Hematopoietic multipotent progenitor cell treated with erythropoietin and hydrocortisone succinate and interleukin-3 and kit ligand, for 4 days (in vitro differentiated cells): ENCODE measurements around the gene DDI2.

Experiments
- DNase-seq: peaks from one replicate; pipeline ENCODE4 v3.0.0-alpha.2; 2015

The DDI2 gene

DNA sequence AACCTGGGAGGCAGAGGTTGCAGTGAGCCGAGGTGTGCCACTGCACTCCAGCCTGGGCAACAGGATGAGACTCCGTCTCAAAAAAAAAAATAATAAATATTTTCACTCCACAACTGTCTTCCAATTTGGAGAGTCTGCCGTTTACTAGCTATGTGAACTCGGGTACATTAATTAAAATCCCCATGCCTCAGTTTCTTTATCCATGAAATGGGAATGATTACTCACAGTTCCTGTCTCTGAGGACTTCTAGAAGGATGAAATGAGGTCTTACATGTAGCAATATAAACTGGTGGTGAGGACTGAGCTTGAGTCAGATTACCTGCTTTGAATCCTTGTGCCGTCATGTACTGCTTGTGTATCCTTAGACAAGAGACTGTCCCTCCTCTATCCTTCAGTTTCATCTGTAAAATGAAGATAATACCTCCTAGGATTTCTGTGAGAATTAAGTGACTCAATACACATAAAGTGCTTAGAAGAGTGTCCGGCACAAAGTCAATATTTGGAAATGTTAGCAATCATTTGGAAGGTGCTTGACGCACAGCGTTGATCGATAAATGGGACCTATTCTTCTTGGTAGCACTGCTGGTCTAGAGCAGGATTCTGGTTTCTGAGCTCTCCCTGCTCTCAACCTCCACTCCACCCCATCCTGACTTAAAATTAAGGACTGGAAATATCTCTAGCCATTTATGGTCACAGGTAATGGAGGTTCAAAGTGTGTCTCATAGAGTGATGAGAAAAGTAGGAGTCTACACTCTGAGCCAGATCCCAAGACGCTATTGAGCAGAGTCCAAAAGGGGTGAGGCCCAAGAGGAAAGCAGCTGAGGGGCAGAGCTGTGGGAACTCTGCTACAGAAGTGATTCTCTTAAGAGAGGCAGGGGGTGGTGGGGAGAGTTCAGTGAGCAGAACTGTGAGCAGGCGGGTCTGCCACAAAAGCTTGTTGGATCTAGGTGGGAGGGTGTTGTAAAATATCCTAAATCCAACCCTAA is 11.6 kb upstream of the DDI2 start:
- no peak for DNase-seq

DNA sequence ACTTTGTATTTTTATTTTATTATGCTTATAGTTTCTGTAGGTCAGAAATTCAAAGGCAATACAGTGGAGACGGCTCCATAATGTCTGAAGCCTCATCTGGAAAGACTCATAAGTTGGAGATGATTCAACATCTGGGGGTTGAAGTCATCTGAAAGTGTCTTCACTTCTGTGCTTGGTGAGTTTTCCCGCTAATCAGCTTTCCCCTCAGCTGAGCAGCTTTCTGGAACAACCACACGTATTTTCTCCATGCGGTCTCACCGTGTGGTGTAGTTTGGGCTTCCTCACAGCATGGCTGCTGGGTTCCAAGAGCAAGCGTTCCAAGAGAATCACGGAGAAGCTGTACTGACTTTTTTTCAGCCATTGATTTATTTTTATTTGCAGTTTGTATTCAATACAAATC is 7.6 kb upstream of the DDI2 start:
- no peak for DNase-seq

DNA sequence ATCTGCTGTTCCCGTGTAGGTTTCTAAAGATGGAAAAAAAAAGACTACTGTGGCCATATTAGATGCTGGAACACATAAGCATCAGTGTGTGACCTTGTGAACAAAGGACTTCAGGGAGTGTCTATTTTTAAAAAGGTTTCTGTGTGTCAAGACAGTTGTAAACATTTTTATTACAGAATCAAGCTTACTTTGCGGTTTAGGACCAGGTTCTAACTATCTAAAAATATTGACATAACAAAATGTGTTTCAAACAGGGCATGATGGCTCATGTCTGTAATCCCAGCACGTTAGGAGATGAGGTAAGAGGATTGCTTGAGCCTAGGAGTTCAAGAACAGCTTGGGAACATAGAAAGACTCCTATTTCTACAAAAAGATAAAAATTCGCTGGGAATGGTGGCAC is 7.1 kb upstream of the DDI2 start:
- DNase-seq = no peak

DNA sequence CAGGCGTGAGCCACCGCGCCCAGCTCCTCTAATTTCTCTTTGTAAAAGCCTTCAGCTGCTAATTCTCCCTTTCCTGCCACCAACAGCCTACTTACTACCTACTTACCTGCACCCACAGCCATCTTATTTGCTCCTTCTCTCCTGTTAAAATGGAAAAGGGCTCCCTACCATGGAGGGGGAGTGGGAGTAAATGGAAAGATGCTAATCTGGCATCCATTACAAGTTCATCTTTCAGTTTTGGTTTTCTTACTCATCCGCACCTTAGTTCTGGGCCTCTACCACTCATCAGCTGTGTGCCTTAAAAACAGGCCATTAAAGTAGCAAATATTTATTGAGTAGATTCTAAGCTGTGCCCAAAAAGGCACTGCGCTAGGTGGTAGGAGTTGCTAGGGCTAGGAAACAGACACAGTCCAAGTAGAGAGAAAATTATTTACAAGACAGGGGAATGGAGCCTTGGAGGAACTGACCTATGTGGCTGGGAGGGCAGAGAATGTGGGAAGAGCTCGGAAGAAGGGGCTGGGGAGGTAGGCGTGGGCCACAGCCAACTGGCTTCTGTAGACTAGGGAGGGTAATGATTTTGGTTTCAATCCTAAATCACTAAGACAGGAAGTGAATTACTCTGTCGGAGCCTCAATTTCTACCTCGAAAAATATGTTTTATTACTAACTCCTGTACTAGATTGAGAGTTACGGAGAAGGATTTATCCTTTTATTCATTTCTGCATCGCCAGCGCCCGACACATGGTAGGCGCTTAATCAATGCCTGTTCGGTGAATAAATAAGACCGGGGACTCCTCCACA is 685 bp upstream of the DDI2 start:
- DNase-seq = no peak

DNA sequence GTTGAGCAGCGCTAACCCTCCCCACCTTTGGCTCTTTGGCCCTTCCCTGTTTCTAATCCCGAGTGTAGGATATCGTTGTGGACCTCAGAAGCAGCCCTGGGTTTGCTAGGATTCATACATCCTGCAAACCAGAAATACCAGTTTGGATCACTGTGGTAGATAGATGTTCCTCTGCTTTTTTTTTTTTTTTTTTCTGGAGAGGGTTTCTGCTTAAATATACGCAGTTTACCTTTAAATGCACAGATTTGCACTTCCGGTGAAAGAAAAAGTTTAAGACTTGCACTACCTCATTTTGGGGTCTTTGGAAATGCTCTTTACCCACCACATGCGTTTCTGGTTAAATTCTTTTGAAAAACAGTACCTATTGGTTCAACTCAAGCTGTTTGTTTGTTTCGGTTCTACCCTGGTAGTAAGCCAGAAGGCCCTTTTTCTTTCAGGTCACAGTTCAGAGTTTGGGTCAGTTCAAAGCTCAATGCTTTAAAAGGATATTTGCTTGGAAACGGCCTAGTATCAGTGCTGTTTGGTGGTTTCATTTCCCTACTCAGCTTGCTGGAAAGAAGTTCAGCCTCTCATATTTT is 908 bp downstream of the DDI2 start:
- no peak for DNase-seq

DNA sequence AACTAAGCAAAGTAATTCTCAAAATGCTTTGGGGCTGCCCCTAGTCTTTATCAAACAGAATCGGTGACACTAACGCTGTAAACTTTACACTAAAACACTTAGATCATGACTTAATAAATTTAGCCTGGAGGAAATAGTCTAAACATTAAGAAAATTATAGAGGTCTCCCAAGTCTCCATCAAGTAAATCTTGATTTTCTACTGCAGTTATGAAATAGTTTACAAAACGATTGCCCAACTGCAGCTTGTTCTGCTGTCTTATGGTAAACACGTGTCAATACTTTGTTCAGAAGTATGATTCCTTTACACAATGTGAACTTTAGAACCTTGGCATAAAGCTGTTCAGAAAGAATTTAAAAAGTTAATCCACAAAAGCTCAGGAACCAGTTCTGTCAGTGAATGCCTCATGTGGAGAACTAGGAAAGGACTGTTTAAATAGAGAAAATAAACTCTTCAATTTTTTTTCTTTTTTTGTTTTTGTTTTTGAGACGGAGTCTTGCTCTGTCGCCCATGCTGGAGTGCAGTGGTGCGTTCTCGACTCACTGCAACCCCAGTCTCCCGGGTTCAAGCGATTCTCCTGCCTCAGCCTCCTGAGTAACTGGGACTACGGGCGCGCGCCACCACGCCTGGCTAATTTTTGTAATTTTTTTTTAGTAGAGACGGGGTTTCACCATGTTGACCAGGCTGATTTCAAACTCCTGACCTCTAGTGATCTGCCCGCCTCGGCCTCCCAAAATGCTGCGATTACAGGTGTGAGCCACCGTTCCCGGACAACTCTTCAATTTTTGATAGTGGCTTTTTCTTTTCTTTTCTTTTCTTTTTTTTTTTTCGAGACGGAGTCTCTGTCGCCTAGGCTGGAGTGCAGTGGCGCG is 1.6 kb downstream of the DDI2 start:
- DNase-seq = peak; percentile 28

DNA sequence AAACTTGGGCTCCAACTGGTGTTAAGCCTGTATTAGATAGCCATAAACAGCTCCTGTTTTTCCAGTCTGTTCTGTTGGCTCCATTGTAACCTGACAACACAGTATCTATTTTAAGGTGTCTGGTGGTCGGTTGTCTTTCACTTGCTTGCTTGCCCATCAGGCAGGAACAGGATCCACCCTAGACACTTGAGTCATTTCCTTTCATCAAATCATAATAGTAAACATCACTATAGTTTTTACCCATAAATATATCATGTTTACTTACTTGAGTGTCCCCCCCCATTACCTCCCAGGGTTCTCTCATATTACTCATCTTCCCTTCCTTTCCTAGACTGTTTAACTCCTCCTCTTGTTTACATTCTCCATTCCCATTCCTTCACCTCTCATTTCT is 2.9 kb downstream of the DDI2 start:
- DNase-seq = no peak

DNA sequence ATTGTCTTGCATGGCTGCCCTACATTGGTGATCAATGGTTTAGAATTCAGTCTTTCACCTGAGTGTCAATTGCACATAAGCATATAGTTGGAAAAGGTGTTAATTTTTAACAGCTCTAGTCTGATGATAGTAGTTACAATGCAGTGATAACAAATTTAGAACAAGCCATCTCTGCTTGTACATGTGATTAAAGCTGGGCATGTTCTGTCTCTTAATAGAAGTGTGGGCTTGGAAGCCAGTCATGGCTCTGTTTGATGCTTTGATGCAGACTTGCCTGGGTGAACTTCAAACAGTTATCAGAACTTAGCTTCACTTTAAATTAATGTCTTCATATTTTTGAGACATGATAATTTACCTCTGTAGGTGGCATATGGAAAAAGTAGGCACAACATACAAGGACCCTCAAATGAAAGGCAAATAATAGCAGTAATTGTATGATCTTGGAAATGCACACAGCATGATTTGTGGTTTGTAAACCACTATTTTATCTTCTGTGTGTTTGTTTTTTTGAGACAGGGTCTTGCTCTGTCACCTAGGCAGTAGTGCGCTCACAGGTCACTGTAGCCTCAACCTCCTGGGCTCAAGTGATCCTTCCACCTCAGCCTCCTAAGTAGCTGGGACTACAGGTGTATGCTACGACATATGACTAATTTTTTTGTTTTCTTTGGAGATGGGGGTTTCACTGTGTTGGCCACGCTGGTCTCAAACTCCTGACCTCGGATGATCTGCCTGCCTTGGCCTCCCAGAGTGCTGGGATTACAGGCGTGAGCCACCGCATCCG is 3.8 kb downstream of the DDI2 start:
- no peak for DNase-seq

DNA sequence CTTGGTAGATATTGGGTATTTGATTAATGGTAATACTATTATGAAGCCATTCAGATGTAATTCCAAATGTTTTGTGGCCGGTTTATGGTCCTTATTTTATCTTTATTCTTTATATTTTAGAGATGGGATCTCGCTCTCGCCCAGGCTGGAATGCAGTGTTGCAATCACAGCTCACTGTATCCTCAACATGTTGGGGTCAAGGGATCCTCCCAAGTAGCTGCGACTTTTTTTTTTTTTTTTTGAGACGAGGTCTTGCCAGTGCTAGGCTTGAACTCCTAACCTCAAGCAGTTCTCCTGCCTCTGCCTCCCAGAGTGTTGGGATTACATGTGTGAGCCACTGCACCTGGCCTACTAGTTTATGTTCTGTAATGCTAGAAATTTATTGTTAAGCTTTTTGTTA is 4.7 kb downstream of the DDI2 start:
- DNase-seq = no peak

DNA sequence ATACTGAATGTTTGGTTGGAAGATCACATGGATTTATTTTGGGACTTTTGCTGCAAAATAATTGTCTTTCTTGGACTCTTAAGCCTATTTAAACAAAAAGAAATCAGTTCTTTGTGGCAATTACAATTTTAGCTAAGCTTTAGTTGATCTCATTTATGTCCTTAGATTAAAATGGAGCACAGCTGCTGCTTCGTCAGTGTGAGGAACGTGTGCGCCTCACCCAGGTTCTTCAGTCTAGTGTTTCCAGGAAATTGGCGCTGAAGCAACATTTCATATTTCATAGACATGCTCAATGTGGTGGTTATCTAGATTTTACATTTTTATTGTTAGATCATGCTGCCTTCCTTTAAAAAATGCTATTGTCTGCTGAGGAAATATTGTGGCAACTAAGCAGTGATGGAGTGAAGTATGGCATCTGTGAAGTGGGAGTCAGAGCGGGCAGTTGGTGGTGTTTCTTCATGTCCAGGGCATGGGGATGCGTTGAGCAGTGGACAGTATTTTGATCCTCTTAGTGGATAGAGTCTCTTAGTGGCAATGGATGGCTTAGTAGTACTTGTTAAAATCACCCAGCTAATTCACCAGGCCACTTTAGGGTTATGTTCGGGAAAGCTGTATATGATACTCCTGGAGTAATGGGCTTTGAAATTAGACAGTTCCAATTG is 5.6 kb downstream of the DDI2 start:
- peak; percentile 56 for DNase-seq

DNA sequence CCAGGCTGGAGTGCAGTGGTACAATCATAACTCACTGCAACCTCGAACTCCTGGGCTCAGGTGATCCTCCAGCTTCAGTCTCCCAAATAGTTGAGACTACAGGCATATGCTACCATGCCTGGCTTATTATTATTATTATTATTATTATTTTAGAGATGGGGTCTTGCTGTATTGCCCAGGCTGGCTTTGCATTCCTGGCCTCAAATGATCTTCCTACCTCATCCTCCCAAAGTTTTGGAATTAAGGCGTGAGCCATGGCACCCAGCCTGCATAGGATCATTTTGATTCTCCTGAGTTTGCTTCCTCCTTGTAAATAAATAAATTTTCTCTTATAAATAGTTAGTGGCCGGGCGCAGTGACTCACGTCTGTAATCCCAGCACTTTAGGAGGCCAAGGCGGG is 6.2 kb downstream of the DDI2 start:
- no peak for DNase-seq

DNA sequence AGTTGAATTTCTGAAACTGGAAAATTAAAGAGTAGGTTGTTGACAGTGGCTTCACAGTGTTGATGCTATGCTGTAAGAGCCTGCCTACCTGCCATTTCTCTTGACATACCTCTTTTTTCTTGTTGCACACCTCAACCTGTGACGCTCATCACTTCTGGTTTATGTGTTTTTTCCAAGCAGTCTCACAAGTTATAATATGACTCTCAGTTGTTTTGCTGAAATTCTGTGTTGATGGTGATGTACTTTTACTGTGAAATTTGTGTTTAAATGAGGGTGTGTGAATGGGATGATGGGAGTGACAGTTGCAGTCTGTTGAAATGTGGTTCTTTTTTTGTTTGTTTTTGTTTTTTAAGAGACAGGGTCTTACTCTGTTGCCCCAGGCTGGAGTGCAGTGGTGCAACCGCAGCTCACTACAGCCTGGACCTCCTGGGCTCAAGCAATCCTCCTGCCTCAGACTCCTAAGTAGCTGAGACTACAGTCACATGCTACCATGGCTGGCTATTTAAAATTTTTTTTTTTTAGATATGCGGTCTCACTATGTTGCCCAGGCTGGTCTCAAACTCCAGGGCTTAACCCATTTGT is 7.0 kb downstream of the DDI2 start:
- no peak for DNase-seq

DNA sequence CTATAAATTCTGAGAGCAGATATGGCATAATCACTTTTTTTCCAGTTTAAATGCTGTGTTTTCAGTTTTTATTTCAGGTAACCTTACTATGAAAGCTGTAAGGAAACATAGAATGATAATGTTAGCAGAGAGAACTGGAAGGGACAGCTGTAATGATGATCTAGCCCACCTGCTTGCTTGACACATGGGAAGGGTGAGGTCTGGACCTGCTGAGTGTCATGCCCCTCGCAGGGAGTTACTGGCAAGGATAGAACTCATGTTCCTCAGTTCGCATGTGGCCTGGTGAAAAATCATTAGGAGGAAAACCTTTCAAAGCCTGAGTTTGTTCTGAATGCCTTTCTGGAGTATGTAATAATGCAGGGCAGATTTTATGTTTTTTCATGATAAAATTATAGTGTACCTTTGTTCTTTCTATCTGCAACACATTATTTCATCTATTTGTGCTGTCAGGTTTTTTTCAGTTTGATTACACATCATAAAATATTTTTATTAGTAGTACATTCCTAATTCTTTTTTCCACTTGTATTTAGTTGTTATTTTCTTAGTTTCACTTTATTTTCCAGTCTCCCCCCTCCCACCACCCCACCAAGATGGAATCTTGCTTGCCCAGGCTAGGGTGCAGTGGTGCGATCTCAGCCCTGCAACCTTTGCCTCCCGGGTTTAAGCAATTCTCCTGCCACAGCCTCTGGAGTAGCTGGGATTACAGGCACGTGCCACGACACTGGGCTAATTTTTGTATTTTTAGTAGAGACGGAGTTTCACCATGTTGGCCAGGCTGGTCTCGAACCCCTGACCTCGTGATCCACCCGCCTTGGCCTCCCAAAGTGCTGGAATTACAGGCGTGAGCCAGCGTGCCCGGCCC is 8.0 kb downstream of the DDI2 start:
- DNase-seq = no peak

DNA sequence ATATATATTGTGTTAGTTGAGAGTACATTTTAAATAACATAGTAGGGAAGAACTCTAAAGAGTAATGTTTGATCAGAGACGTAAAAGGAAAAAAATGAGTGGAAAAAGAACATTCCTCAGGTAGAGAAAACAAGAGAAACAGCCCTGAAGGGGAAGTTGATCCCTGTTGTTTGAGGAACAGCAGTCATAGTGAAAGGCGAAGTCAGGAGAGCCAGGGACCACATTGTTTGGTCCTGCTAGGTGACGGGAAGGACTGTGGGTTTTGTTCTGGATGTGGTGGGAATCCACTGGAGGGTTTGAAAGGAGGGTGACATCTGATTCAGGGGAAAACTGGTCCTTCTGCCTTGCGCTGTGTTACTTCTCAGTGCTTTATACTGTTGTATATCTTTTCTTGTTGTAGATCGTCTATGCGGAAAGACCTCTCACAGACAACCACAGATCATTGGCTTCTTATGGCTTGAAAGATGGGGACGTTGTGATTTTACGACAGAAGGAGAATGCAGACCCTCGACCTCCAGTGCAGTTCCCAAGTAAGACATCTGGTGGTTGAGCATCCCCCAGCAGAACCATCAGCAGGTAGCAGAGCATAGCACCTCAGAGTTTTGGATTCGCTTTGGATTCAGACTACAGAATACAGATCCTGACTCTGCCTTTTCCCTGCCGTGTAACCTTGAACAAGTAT is 9.2 kb downstream of the DDI2 start:
- no peak for DNase-seq

DNA sequence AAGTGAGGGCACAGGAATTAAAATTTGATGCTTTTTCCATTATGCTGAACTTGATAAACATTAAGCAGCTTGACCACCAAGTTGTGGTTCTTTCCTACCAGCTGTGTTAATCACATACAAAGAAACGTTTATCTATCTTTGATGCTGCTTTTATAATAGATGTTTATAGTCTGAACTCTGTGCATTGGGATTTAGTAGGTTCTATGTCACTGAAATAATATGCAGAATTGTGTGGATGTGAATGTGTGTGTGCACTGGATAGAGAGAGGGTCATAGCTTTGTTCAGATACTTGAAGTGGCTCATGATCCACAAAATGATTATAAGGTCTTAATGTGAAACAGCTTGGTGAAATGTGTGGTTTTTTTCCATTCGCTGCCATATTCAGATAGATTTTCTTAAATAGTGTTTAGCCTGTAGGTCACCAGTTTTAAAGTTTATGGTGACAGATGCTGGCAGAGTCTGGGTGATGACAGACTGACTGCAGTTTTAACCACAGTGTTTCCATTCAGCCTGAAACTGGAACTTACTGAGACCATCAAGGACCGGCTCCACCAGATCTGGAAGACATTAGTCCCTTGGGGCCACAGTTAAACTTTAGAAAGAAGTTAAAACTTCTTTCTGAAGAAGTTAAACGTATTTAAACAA is 10.2 kb downstream of the DDI2 start:
- peak; percentile 58 for DNase-seq

DNA sequence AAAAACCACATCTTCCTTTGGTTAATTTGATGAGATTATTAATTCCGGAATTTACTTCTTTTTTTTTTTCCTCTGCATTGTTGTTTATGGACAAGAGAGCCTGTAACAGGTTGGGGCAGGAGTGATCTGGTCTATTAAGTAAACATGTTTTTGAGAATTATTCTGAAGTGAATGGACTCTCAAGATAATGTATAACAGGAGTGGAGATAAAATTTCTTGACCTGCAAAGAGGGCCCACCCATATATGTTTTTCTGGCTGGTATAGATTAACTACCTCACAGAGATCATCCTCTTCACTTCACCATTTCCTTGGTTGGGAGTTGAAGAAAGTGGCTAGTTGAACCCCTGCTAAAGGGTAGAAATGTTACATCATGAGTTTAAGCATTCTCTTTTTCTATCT is 10.7 kb downstream of the DDI2 start:
- peak; percentile 84 for DNase-seq

DNA sequence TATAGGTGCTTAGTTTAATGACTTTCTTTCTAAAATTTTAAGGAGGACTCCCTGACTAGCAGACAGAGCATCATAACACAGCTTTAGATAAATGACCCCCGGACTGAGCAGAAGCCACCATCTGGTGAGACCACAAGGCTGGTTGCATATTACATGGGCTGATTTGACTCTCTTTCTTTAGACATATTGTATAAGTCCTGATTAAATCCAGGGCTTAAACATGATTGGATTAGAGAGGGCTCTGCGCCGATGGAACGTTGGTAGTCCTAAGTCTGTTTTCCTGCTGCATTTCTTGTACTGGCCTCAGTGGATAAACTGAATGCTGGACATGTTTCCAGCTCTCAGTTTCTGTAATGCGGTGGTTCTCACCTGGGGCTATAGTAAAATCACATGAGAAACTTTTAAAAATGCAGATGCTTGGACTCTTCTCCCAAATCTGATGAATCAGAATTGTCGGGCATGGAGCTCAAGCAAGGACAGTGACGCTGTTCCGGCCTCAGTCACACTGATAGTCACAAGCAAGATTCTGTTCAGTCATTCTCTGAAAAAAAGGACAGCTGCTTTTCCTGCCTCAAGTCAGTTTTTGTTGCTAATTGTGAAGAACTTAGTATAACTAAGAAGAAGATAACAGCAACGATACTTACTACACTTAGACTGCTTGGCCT is 16.6 kb downstream of the DDI2 start:
- DNase-seq = no peak

DNA sequence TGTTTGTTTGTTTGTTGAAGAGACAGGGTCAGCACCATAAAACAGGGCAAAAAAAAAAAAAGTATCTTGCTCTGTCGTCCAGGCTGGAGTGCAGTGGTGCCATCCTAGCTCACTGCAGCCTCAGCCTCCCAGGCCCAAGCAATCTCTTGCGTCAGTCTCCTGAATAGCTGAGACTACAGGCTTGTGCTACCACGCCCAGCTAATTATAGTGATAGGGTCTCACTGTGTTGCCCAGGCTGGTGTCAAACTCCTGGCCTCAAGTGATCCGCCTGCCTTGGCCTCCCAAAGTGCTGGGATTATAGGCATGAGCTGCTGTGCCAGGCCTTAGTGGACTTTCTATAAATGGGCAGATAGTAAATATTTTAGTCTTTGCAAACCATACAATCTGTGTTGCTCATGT is 19.2 kb downstream of the DDI2 start:
- DNase-seq = no peak
